Activated CD4-positive, alpha-beta T cell treated with anti-CD3 and anti-CD28 coated beads, Interleukin-2, amount 50 U/mL, for 48 hours (primary cell): ENCODE data around the gene CD248.
"Not testable (repeated sequence)": the region's sequence is repeated elsewhere in the genome, so short reads cannot be mapped to it uniquely, and the experiment has no call there.

Source experiments
- DNase-seq, 2 experiments: peaks; one replicate each; pipeline ENCODE4 v3.0.0-alpha.2; 2020

CD248 gene

GRCh38 chr11:66328031-66328301 lies 11.1 kb upstream of the CD248 start:
- DNase-seq, result no peak

- DNase-seq, result no peak
Measured at GRCh38 chr11:66327171-66328030, 10.6 kb upstream of the CD248 start.

DNA sequence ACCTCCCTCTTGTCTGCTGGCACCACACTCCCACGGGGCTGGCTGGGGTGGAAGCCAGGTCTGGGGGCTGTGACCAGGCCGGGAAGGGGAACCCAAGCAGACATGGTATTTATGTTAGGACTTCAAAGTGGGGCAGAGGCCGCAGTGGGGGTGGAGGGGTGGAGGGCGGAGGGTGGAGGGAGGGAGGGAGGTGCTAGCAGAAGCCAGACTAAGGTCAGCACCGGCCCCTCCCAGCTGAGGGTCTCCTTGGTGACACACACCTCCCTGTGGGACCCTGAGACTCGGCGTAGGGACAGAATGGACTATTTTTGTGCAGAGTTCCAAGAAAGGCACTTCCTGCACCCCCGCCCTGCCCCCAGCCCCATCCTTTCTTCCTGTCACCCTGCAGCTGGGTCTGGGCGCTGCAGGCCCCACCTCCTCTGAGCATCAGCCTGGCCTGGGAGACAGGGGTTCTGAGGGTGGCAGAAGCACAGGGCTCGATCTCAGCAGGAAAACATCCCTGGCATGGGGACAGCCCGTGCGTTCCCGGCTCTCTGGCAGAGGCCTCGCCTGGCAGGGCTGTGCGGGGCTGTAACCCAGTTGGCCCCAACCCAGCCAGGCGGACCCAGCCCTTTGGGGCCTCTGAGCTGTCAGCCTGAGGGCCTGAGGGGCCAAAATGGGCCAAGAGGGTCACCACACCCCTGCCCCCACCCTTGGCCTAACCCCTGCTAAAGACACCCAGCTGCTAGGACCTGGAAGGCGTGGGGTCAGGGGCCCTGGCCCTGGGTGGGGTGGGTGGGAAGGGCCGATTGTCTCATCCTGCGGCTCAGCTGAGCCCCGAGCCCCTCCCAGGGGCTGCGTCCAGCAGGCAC lies 9.6 kb upstream of the CD248 start:
- no peak for DNase-seq

- no peak for DNase-seq
Measured at GRCh38 chr11:66325263-66325671, 8.4 kb upstream of the CD248 start.

DNA sequence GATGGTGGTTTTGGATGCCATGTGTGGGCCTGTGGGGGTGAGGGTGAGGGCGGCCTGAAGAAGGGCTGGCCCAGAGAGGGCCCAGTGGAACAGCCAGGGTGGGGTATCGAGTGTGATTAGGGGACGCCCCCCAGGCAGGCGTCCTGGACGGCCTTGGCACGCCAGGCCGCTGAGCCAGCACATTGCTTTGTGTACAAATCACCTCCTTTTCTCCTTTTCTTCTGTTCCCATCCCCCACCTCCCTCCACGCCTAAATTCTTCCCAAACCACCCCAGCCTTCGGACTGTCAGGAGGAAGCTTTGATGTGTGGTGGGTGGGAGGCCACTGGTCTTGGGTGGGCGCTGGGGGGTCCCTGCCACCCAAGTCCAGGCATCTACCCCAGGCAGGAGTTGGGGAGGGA lies 7.8 kb upstream of the CD248 start:
- no peak for DNase-seq

- no peak for DNase-seq
Measured at GRCh38 chr11:66323684-66324083, 6.8 kb upstream of the CD248 start.

GRCh38 chr11:66322732-66323427 lies 6.0 kb upstream of the CD248 start:
- DNase-seq, result no peak

GRCh38 chr11:66321606-66322005 lies 4.8 kb upstream of the CD248 start:
- no peak for DNase-seq

GRCh38 chr11:66320748-66321147 lies 3.9 kb upstream of the CD248 start:
- not testable (repeated sequence) for DNase-seq

DNA sequence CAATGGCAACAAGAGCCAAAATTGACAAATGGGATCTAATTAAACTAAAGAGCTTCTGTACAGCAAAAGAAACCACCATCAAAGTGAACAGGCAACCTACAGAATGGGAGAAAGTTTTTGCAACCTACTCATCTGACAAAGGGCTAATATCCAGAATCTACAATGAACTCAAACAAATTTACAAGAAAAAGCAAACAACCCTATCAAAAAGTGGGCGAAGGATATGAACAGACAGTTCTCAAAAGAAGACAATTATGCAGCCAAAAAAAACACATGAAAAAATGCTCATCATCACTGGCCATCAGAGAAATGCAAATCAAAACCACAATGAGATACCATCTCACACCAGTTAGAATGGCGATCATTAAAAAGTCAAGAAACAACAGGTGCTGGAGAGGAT lies 3.4 kb upstream of the CD248 start:
- DNase-seq, result not testable (repeated sequence)

- no peak for DNase-seq
Measured at GRCh38 chr11:66318600-66318970, 1.7 kb upstream of the CD248 start.

DNA sequence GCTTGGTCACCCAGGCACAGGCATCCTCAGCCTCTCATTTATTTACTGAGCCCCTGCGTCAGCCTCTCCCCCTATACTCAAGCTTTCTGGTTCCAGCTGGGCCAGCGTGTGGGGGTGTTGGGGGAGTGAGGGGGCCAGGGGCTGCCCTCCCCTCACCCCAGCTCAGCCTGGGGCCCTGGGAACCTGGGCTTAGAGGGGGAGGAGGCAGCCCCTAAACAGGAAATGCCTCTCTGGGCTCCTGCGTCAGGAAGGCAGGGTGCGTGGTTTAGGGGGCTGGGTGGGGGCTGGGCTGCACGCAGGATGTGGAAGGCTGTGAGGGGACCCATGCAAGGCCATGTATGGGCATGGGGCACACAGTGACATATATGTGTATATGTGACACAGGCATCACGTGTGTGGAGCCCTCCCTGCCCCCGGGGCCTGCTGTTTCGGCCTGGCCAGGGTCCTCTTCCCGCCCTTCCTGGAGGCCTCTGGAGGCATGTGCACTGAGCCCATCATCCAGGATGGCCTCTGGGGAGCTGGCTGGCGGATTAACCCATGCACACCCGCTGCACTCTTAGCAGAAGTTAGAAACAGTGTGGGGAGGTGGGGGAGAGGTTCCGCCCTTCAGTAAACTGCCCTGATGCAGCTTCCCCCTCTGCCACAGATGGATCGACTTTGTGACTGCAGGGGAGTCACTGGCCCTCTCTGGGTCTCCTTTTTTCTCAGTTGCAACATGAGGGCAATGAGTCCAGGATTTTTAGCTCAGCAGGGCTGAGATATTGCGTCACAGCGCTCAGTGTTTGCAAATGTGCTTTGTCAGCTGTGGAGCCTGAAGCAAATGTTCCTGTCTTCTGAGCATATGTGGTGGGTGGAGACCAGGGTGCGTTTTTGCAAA lies 1.1 kb upstream of the CD248 start:
- DNase-seq, result no peak

DNA sequence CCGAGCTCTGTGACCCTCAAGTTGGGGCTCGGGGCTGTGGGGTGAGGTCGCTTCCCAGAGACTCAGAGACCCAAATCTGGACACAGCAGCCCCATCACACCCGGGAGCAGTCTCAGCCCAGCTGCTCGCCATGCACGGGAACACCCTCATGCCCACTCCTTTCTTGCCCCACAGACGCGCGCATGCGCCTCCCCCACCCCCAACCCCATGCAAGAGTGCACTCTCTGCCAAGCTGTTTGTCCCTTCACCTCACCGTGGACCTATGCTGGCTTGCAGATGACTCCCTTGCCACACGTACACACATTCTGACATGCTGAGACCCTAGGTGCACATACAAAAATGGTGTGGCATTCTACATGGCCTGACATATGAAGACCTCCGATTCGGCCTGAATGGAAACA lies 478 bp upstream of the CD248 start:
- DNase-seq, result no peak

GRCh38 chr11:66315921-66316811 lies 678 bp downstream of the CD248 start:
- DNase-seq, result no peak

GRCh38 chr11:66315498-66315885 lies 1.4 kb downstream of the CD248 start:
- DNase-seq, result no peak

DNA sequence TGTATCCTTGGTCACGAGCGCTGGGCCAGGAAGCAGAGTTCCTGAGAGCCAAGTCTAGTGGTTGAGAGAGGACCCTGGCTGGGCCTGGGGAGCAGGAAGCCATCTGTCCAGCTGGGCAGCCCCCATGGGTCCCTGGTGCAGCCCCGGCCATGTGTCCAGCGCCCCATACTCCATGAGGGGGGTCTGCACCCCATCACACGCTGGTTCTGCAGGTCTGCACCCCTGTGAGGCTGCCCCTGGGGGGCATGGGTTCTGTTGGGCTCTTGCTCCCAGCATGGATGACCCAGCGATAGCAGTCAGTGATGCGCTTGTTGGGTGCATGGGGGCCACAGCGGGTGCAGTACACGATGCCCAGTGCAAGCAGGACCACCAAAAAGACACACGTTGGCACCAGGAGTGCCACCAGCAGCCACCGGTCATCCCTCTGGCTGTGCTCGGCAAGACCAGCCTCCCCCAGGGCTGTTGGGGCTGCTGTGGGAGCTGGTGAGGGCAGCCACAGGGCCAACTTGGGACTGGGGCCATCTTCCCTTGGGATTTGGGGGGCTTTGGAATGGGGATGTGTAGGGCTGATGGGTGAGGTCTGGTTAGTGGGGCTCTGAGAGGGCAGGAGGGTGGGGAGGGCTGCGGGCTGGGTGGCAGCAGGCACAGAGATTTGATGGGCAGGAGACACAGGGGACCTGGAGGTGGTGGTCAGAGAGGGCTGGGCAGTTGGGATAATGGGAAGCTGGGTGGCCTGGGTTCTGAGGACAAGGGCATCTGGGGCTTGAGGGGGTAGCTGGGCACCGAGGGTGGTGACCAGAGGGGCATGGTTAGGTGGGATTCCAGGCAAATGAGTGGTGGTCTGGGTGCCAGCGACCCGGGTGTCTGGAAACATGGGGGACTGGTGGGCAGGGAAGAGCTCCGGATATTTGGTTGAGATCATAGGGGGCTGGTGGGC lies 2.0 kb downstream of the CD248 start:
- DNase-seq, result no peak

DNA sequence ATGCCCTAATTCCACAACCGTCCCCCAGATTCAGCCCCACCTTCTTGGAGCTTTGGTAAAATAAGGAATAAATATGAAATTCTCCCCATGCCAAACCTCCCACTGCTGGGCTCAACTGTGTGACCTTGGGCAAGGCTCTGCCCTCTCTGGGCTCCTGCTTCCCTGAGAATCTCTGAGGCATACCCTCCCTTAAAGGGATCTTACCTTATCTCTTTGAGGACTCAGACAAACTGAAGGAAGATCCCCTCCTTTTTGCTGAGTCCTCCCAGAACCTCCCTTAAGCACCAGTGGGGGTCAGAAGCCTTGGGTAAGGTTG lies 2.7 kb downstream of the CD248 start:
- DNase-seq, result no peak

DNA sequence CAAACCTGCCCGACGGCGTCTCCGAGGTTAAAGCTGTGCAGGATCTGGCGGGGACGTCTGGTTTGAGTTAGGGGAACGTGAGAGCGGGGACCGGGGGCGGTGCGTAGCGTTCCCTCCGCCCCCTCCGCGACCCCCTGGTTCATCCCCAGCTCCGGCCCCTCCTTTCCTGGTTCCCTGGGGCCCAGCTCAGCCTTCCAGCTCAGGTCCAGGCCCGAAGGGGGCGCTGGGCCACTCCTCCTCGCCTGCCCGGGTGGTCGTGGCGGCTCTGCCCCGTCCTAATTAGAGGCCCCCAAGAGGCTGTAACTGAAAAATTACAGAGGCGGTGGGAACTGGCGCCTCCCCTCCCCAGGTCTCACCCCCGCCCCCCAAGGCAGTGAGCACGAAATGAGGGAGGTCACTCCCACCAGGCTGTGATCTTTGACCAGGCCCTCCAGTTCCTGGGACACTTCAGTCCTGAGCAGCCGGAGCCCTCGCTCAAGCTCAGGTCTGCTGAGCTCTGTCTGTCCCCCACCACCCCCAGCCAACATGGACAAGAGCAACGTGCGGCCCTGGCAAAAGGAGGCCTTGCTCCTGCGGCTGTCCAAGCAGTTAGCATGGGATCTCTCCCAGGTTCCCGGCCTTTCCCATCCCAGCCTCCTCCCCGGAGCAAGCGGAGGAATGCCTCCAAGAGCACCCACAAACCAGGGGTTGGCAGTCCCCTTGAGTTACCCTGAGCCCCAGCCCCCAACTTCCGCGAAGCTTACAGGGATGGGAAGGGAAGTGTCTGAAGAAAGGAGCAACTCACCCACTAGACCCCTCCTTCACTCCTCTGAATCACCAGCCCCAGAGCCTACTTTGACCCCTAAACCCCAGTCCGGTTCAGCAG lies 3.3 kb downstream of the CD248 start:
- DNase-seq, result no peak

DNA sequence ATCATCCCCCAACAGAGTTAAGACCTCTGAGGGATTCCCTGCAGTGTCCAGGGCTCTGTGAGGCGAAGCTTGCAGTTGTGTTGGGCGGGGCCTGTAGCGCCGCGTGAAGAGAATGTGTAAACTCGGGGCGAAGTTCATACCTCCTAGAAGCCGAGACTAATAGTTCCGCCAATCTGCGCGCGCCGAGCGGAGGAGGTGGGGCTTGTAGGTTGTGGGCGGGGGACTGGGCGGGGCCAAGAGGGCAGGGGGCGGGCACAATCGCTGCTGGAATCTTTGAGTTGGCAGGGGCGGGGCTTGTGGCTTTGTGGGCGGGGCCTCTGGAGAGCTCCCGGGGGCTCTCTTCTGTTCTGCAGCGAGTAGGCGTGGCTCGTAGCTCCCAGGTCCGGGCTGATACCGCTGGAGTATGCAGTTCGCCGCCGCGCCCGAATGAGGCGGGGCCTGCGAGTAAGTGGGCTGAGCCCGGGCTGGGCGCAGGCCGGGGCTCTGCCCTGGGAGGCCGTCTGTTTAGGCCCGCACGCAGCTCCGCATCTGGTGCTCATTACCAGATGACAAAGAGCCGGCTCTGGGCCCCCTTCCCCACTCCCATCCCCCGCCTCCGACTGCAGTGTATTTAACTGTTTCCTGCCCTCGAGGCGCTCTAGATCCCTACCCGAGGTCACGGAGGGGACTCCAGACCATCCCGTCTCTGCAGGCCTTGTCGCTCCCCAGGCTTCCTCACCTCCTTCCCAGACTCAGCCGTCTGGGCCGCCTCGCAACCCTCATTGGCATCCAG lies 4.1 kb downstream of the CD248 start:
- DNase-seq, result peak; percentile 92 to 93
